ENCODE measurements around the gene LETMD1. TPM values are rescaled to one million over a fixed set of nuclear protein-coding genes. Genes with fewer than 3 reads are reported as not detected.

Gene LETMD1
- total and polyA plus RNA-seq, 2 donors (not counting 1 experiment from before 2014, with no cell fraction given): 94.7 to 101 TPM

- POLR2A ChIA-PET: no interaction called here
- WGBS (ENCODE audit: insufficient coverage): 100% methylated on average over 5 of the region's 10 CpGs
Observed at GRCh38 chr12:51090705-51091229, 42.6 kb downstream of the LETMD1 start.

GRCh38 chr12:51098611-51099010 is 50.5 kb downstream of the LETMD1 start:
- peaks cover 5 to 59% of the 10 kb centered on the region in 2 experiments for H3K36me3 ChIP-seq (replicated peaks in 1 of 2; ENCODE audit: control extremely low read depth in 1 of 2, control insufficient read depth in 1 of 2, extremely low read depth in 1 of 2, insufficient read depth in 2 of 2, low read length in 1 of 2)
- H4K20me1 ChIP-seq (ENCODE audit: control insufficient read depth, insufficient read depth, low read length, poor library complexity, severe bottlenecking): no peaks in the 10 kb centered on the region
- no peak overlapping the region for H2AFZ ChIP-seq (ENCODE audit: insufficient read depth, low read depth, low read length, poor library complexity, severe bottlenecking)
- intact Hi-C loops (cut with micrococcal nuclease): no loop called here
- no peak overlapping the region for H3K4me3 Mint-ChIP-seq
- no peaks in the 10 kb centered on the region for H3K4me1 ChIP-seq (ENCODE audit: control insufficient read depth in 2 of 2, insufficient read depth in 2 of 2, low read length in 2 of 2)
- DNase-seq (no peak), ATAC-seq (ENCODE audit: low read depth) (no peak)
- H3K27ac ChIP-seq (ENCODE audit: low read length in 2 of 2): no peak overlapping the region
- no peak overlapping the region for H3K4me2 ChIP-seq (replicated peaks; ENCODE audit: low read depth, low read length, poor library complexity, severe bottlenecking)
- no peaks in the 10 kb centered on the region for H3K27me3 Mint-ChIP-seq
- H3K79me2 ChIP-seq (ENCODE audit: control insufficient read depth, insufficient read depth, low read length): no peaks in the 10 kb centered on the region
- no peaks in the 10 kb centered on the region for H3K4me1 Mint-ChIP-seq
- TF ChIP-seq CTCF (IDR thresholded peaks at IDR 0.05): no peak
- TF ChIP-seq EZH2 (IDR thresholded peaks at IDR 0.05; ENCODE audit: borderline replicate concordance, insufficient read depth, low read depth, low read length, poor library complexity, severe bottlenecking): no peak
- H3K9me3 Mint-ChIP-seq (ENCODE audit: insufficient read depth): no peaks in the 10 kb centered on the region
- H3K4me3 ChIP-seq (ENCODE audit: control extremely low read depth in 1 of 5, extremely low read depth in 1 of 5, insufficient read depth in 1 of 5, low read depth in 2 of 5, low read length in 4 of 5): no peak overlapping the region
- H3K9ac ChIP-seq (ENCODE audit: low read length): no peak overlapping the region
- ChIA-PET POLR2A (no interaction called here), CTCF (no interaction called here)
- WGBS (ENCODE audit: insufficient coverage): 67% methylated on average over 1 of the region's 1 CpG
- H3K9me3 ChIP-seq (ENCODE audit: control extremely low read depth in 1 of 3, control insufficient read depth in 2 of 3, insufficient read depth in 1 of 3, low read length in 2 of 3): no peaks in the 10 kb centered on the region
- no peak overlapping the region for H3K27ac Mint-ChIP-seq
- H3K27me3 ChIP-seq (replicated peaks in 1 of 4; ENCODE audit: control extremely low read depth in 1 of 4, control insufficient read depth in 3 of 4, insufficient read depth in 4 of 4, low read length in 3 of 4): no peaks in the 10 kb centered on the region

More at GRCh38 chr12:51090705-51091229, 42.6 kb downstream of the LETMD1 start:
- Mint-ChIP-seq H3K4me3 (no peak overlapping the region), H3K27ac (no peak overlapping the region), H3K9me3 (ENCODE audit: insufficient read depth) (no peaks in the 10 kb centered on the region), H3K27me3 (no peaks in the 10 kb centered on the region), H3K4me1 (no peaks in the 10 kb centered on the region)
- Histone ChIP-seq H4K20me1 (ENCODE audit: control insufficient read depth, insufficient read depth, low read length, poor library complexity, severe bottlenecking) (no peaks in the 10 kb centered on the region), H3K9me3 (ENCODE audit: control extremely low read depth in 1 of 3, control insufficient read depth in 2 of 3, insufficient read depth in 1 of 3, low read length in 2 of 3) (no peaks in the 10 kb centered on the region), H3K36me3 (replicated peaks in 1 of 2; ENCODE audit: control extremely low read depth in 1 of 2, control insufficient read depth in 1 of 2, extremely low read depth in 1 of 2, insufficient read depth in 2 of 2, low read length in 1 of 2) (peaks cover 0 to 18% of the 10 kb centered on the region in 2 experiments), H2AFZ (ENCODE audit: insufficient read depth, low read depth, low read length, poor library complexity, severe bottlenecking) (no peak overlapping the region), H3K4me3 (ENCODE audit: control extremely low read depth in 1 of 5, extremely low read depth in 1 of 5, insufficient read depth in 1 of 5, low read depth in 2 of 5, low read length in 4 of 5) (no peak overlapping the region), H3K27ac (ENCODE audit: low read length in 2 of 2) (no peak overlapping the region), H3K9ac (ENCODE audit: low read length) (no peak overlapping the region), H3K4me2 (replicated peaks; ENCODE audit: low read depth, low read length, poor library complexity, severe bottlenecking) (no peak overlapping the region), H3K27me3 (replicated peaks in 1 of 4; ENCODE audit: control extremely low read depth in 1 of 4, control insufficient read depth in 3 of 4, insufficient read depth in 4 of 4, low read length in 3 of 4) (no peaks in the 10 kb centered on the region), H3K79me2 (ENCODE audit: control insufficient read depth, insufficient read depth, low read length) (no peaks in the 10 kb centered on the region), H3K4me1 (ENCODE audit: control insufficient read depth in 2 of 2, insufficient read depth in 2 of 2, low read length in 2 of 2) (no peaks in the 10 kb centered on the region)
- no peak for ATAC-seq (ENCODE audit: low read depth)
- DNase-seq: no peak
- TF ChIP-seq EZH2 (IDR thresholded peaks at IDR 0.05; ENCODE audit: borderline replicate concordance, insufficient read depth, low read depth, low read length, poor library complexity, severe bottlenecking) (no peak), CTCF (IDR thresholded peaks at IDR 0.05) (no peak)
- intact Hi-C loops (cut with micrococcal nuclease): no loop called here
- CTCF ChIA-PET: no interaction called here

Measured in B cell (primary cell).